HG03108 (cell line): Measurements from ENCODE around the gene OVOL2.
A peak's percentile ranks its signal among the peaks of the same experiment; 100 is the strongest.

ENCODE experiments used
- ATAC-seq: cut with Tn5 transposase; IDR thresholded peaks from one replicate; pipeline ENCODE4 v1.9.1; 2021; ENCODE audit warnings: moderate library complexity; ENCODE audit not compliant: unreplicated experiment

Gene OVOL2

GRCh38 chr20:18018100-18018499 lies 39.6 kb downstream of the OVOL2 start:
- no peak for ATAC-seq

- no peak for ATAC-seq
Measured at GRCh38 chr20:18016772-18017171, 40.9 kb downstream of the OVOL2 start.

GRCh38 chr20:18014411-18014810 lies 43.3 kb downstream of the OVOL2 start:
- no peak for ATAC-seq

DNA sequence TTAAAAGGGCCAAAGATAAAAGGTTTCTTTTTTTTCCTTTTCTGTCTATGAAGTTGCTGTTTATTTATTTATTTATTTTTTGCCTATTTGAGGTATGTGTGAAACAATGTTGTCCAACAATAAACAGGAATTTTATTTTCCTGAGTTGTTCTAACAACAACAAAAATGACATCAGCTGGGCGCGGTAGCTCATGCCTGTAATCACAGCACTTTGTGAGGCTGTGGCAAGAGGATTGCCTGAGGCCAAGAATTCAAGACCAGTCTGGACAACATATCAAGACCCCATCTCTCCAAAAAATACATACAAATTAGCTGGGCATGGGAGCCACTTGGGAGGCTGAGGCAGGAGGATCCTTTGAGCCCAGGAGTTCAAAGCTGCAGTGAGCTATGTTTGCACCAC lies 44.8 kb downstream of the OVOL2 start:
- no peak for ATAC-seq

DNA sequence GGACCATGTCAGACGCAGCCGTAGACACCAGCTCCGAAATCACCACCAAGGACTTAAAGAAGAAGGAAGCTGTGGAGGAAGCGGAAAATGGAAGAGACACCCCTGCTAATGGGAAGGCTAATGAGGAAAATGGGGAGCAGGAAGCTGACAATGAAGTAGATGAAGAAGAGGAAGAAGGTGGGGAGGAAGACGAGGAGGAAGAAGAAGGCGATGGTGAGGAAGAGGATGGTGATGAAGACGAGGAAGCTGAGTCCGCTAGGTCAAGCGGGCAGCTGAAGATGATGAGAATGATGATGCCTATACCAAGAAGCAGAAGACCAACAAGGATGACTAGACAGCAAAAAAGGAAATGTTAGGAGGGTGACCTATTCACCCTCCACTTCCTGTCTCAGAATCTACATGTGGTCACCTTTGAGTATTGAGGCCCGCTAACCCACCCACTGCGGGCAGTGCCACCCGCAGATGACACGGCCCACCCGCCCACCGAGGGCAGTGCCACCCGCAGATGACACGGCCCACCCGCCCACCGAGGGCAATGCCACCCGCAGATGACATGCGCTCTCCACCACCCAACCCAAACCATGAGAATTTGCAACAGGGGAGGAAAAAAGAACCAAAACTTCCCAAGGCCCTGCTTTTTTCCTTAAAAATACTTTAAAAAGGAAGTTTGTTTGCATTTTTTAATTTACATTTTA lies 45.6 kb downstream of the OVOL2 start:
- no peak for ATAC-seq

- no peak for ATAC-seq
Measured at GRCh38 chr20:18011482-18011881, 46.2 kb downstream of the OVOL2 start.

- no peak for ATAC-seq
Measured at GRCh38 chr20:18009116-18009515, 48.6 kb downstream of the OVOL2 start.

GRCh38 chr20:18007534-18008292 lies 50.0 kb downstream of the OVOL2 start:
- no peak for ATAC-seq

- ATAC-seq = no peak
Measured at GRCh38 chr20:18006684-18007083, 51.0 kb downstream of the OVOL2 start.

GRCh38 chr20:18005990-18006364 lies 51.7 kb downstream of the OVOL2 start:
- no peak for ATAC-seq

DNA sequence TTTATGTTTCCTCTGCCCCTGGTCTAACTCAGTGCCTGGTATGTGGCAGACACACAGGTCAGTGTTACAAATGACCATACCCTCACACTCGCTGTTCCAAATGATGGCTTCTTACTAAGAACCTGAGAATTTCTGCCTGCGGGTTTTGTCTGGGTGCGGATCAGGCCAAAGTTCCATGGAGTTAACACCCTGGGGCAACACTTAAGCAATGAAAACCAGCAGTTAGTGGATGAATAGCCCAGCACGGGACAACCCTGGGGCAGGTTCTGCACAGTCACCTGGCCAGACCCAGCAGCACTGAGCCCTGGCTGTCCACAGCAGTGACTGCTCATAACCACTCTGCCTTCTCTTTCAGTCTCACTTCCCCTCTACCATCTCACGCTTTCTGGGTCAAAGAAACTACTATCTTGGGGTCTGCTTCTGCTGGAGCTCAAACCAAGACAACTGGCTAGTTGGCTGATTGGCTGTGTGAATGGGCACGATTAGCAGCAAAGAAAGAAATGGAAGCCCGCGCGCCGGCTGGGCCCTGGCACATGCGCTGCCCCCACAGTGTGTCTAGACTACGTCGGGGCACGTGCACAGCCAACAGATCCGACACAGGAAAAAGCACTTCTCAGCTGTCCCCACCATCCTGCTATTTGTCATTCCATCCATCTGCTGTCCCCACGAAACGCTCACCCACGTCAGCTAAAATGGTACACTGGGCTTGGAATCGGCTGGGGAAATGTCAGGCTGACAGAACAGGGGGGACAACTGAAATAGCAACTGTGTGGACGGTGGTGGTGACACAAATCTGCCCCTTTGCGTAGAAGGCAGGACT lies 52.3 kb downstream of the OVOL2 start:
- ATAC-seq = peak; percentile 92

DNA sequence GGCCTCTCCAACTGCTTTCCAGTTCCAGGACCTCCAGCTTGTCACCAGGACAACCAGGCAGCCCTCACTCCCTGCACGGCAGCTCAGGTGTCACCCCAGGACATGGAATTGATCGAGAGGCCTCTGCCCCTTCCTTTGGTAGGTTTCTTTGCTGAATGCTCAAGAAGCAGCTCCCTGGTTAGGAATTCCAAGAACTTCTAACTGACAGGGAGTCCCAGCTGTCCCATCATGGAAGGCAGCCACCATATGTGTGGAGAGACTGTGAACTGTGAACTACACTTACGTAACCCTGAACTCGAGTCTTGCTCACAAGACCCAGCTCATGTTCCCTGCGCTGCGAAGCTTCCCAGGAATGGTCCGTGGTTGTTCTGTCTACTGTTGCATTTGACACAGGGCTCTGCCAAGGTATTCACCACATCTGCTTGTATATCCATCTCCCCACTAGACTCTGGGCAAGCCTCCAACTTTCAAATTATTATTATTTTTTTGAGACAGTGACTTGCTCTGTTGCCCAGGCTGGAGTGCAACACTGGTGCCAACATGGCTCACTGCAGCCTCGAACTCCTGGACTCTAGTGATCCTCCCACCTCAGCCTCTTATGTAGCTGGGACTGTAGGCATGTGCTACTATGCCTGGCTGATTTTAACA lies 53.2 kb downstream of the OVOL2 start:
- ATAC-seq = no peak

- ATAC-seq = peak; percentile 34
Measured at GRCh38 chr20:18003897-18004296, 53.8 kb downstream of the OVOL2 start.

DNA sequence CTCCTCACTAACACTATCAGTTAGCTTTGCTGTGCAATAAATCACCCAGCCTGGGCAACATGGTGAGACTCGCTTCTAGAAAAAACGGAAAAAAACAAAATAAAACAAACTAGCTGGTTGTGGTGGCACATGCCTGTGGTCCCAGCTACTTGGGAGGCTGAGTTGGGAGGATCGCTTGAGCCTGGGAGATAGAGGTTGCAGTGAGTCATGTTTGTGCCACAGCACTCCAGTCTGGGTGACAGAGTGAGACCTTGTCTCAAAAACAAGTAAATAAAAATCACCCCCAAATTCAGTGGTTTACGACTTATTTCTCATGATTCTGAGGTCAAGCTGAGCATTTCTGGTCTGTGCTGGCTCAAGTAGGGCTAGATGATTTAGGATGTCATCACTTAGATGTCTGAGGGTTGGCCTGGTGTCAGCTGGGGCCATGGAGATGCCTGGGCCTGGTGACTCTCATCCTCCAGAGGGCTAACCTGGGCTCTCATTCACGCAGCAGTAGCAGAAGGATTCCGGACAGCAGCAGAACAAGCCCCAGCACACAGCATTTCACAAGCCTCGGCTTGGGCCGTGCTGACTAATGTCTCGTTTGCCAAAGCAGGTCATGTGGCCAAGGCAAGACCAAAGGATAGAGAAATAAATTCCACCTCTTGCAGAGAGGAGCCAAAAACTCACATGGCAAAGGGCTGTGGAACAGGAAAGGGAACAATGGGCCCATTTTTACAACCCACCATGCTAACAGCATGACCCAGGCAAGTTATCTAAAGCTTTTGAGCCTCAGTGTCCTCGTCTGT lies 56.4 kb downstream of the OVOL2 start:
- ATAC-seq = no peak

GRCh38 chr20:17999566-17999965 lies 58.1 kb downstream of the OVOL2 start:
- ATAC-seq = no peak

DNA sequence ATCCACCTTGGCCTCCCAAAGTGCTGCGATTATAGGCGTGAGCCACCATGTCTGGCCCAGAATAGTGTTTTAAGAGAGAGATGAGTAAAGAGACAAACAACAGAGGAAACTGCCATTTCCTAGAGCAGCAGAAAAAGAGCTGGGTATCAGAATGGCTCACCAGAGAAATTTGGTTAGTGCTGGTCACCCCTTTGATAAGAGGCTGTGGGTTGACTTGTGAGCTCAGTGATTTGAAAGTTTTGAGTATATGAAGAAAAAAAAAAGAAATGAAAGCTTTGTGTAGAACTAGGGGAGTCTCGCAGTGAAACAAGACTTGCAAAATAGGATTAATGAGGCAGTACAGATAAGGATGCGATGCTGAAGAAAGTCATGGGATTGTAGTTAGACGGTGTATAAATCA lies 59.3 kb downstream of the OVOL2 start:
- no peak for ATAC-seq

DNA sequence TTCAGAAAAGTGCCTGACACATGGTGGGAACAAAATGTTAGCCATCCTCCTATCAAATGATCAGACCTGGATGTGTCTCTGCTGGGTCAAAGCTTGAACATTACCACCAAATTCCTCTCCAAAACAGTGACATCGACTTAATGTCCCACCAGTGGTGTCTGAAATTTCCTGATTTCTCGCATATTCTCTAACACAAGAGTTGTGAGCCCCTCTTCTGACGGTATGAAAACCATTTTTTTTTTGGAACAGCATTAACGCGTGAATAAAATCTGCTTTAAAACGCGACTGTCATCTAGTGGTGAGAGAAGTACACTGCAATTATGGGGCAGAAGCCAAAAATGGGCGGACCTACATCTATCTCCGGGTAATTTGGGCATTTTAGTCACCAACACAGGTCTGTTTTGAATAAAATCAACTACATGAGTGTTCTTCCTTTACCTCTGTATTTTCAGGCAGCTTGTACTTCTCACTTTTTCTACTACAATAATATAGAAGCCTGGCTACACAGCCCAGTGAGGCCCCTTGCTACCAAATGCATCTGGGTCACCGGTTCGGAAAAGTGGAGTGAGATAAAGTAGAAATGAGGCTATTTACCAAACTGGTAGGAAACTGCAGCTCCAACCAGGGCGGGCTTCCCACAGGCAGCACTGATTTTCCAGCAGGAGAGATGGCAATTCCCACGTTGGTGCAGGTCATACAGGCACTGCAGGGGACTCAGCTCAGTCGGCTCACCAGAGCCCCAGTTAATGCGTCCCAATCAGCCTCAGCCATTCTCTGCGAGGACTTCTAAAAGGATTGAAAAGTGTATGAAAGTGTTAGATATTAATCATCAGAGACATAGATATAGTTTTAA lies 61.5 kb downstream of the OVOL2 start:
- no peak for ATAC-seq

DNA sequence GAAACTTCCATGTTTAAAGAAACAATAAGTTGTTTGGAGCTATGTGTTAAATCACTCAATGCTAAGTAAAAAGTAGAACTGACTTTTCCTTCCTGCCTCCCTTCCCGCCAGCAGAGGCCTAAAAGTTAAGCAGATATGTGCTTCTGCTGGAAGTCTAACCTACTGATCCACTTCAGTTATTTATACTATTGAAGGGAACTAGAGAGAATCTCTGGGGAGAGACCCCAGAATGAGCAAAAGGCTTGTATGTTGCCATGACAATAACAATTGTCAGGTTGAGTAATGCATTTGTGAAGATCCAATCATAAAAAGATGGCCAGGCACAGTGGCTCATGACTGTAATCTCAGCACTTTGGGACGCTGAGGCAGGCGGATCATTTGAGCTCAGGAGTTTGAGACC lies 64.2 kb downstream of the OVOL2 start:
- no peak for ATAC-seq

GRCh38 chr20:17992847-17993513 lies 64.7 kb downstream of the OVOL2 start:
- no peak for ATAC-seq
